ENCODE measurements around the gene GDF7. TPM values are rescaled to one million over a fixed set of nuclear protein-coding genes. Genes with fewer than 3 reads are reported as not detected.

GDF7 gene
- total and polyA plus RNA-seq, 5 donors from 2014 or later, result 0.12 to 0.18 (median 0.14) TPM

DNA sequence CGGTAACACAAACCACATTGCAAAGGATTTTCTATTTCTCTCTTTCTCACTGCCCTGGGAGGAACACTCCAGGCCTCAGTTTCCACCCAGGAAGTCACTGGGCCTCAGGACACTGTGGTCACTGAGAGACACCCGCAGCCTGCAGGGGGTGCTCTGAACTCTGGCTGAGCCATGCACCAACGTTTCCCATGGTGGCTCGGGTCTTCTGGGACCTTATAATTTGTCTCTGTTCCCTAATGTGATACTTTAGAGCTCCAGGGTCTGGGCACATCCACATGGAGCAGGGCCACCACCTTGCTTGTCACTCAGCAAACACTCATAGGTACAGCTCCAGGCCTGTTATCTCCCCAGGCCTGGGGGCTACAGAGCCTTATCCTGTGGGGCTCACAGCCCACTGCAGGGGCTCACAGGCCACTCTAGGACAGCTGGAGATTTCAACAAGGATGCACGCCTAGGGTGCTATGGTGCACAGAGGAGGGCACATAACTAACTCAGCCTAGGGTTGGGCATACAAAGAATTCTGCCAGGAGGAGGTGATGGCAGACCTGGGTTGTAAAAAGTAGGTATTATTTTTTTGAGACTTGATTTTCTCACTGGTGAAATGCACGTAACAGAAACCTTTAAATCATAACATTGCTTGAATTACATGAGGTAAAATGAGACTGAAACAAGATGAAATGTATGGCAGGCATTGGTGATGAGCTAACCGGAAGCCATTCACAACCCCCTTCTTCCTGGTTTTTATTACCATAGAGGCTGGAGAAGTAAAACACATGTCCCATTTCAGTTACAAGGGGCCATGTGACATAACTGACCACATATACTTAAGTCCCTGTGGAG, 13.0 kb upstream of the GDF7 start:
- H3K4me3 ChIP-seq (ENCODE audit: low read depth, low read length), result no peak overlapping the region
- no peak for DNase-seq
- H3K27me3 ChIP-seq (ENCODE audit: control insufficient read depth, insufficient read depth, low read length), result peaks cover 4% of the 10 kb centered on the region
- peak overlapping the region in 1 of 3 donors; percentile 39 for H3K27ac Mint-ChIP-seq
- peaks cover 43% of the 10 kb centered on the region for H3K27me3 Mint-ChIP-seq
- no peak for ATAC-seq (ENCODE audit: low read depth in 2 of 2)
- no peak overlapping the region for H3K27ac ChIP-seq (ENCODE audit: insufficient read depth, low read length, poor library complexity, severe bottlenecking)
- no peaks in the 10 kb centered on the region for H3K36me3 ChIP-seq (ENCODE audit: control insufficient read depth, insufficient read depth, low read length)
- no peaks in the 10 kb centered on the region for H3K36me3 Mint-ChIP-seq
- no peaks in the 10 kb centered on the region for H3K9me3 Mint-ChIP-seq
- no peaks in the 10 kb centered on the region for H3K9me3 ChIP-seq (ENCODE audit: control insufficient read depth in 2 of 2, low read length in 2 of 2)
- peak overlapping the region in 1 of 4 donors; percentile 17 for H3K4me3 Mint-ChIP-seq
- peaks cover 21% of the 10 kb centered on the region for H3K4me1 ChIP-seq (ENCODE audit: control insufficient read depth, insufficient read depth, low read length, poor library complexity, severe bottlenecking)
- H3K4me1 Mint-ChIP-seq, result peaks cover 13 to 28% (median 23%) of the 10 kb centered on the region in 4 donors

GRCh38 chr2:20654535-20654813, 12.5 kb upstream of the GDF7 start:
- no peak for DNase-seq
- Histone ChIP-seq H3K36me3 (ENCODE audit: control insufficient read depth, insufficient read depth, low read length) (no peaks in the 10 kb centered on the region), H3K9me3 (ENCODE audit: control insufficient read depth in 2 of 2, low read length in 2 of 2) (no peaks in the 10 kb centered on the region), H3K4me3 (ENCODE audit: low read depth, low read length) (no peak overlapping the region), H3K27me3 (ENCODE audit: control insufficient read depth, insufficient read depth, low read length) (peaks cover 4% of the 10 kb centered on the region), H3K4me1 (ENCODE audit: control insufficient read depth, insufficient read depth, low read length, poor library complexity, severe bottlenecking) (peaks cover 21% of the 10 kb centered on the region), H3K27ac (ENCODE audit: insufficient read depth, low read length, poor library complexity, severe bottlenecking) (no peak overlapping the region)
- Mint-ChIP-seq H3K9me3 (no peaks in the 10 kb centered on the region), H3K27me3 (peaks cover 45% of the 10 kb centered on the region), H3K36me3 (no peaks in the 10 kb centered on the region), H3K27ac (no peak overlapping the region), H3K4me1 (peaks cover 8 to 23% (median 18%) of the 10 kb centered on the region in 4 donors), H3K4me3 (peak overlapping the region in 2 of 4 donors; percentile 17 to 70)
- ATAC-seq (ENCODE audit: low read depth in 2 of 2), result no peak

DNA sequence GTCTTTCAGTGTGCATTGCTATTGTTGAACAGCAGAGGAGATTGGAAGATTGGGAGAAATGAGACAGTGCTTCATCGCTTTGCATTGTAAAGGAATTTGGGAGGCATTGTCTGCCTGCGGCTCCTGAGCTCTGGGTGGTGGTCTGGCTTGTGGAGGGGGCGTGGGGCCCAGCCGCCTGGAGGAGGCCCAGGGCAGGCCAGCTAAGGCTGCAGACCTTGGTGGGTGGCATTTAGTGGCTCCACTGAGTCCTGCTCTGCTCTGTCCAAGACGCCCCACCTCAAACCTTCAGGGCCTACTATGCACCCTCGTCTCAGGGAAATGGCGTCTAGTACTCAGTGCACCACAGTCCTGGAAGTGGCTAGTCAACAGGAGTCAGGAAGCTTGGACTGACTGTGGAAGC, 10.4 kb upstream of the GDF7 start:
- ATAC-seq (ENCODE audit: low read depth in 2 of 2), result no peak
- peaks cover 60% of the 10 kb centered on the region for H3K27me3 Mint-ChIP-seq

DNA sequence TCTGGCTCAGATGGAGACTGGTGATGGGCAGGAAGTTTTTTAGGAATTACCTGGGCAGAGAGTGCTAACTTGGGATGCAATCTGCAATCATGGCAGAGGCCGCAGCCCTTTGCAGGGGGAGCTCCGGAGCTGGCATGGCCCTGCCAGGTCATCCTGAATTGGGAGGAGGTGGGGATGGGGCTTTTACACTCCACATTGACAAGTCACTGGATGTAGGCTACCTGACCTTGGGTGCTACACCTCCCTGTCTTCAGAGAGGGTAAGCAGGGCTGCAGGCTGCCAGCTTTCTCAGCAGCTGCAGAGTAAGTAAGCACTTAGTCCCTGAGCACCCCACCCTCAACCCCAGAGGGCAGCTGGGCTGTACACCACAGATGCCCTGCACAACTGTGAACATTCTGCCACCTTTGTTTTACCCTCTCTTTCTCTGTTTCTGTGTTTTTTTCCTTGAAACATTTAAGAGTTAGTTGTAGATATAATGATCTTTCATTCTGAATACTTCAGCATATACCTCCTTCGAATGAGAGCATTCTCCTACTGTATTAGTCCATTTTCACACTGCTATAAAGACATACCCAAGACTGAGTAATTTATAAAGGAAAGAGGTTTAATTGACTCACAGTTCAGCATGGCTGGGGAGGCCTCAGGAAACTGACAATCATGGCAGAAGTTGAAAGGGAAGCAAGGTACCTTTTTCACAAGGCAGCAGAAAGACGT, 9.3 kb upstream of the GDF7 start:
- peaks cover 0 to 3% (median 0%) of the 10 kb centered on the region in 4 donors for H3K4me1 Mint-ChIP-seq
- H3K27me3 ChIP-seq (ENCODE audit: control insufficient read depth, insufficient read depth, low read length), result peaks cover 4% of the 10 kb centered on the region
- H3K4me3 ChIP-seq (ENCODE audit: low read depth, low read length), result no peak overlapping the region
- no peaks in the 10 kb centered on the region for H3K36me3 ChIP-seq (ENCODE audit: control insufficient read depth, insufficient read depth, low read length)
- H3K9me3 ChIP-seq (ENCODE audit: control insufficient read depth in 2 of 2, low read length in 2 of 2), result no peaks in the 10 kb centered on the region
- H3K27me3 Mint-ChIP-seq, result peaks cover 67% of the 10 kb centered on the region
- DNase-seq (no peak), ATAC-seq (ENCODE audit: low read depth in 2 of 2) (no peak)
- H3K27ac Mint-ChIP-seq, result no peak overlapping the region
- H3K27ac ChIP-seq (ENCODE audit: insufficient read depth, low read length, poor library complexity, severe bottlenecking), result no peak overlapping the region
- H3K36me3 Mint-ChIP-seq, result no peaks in the 10 kb centered on the region
- H3K4me1 ChIP-seq (ENCODE audit: control insufficient read depth, insufficient read depth, low read length, poor library complexity, severe bottlenecking), result peaks cover 4% of the 10 kb centered on the region
- no peak overlapping the region for H3K4me3 Mint-ChIP-seq
- no peaks in the 10 kb centered on the region for H3K9me3 Mint-ChIP-seq

More for the DNA sequence above, 10.4 kb upstream of the GDF7 start:
- Mint-ChIP-seq H3K36me3 (no peaks in the 10 kb centered on the region), H3K9me3 (no peaks in the 10 kb centered on the region), H3K27ac (no peak overlapping the region), H3K4me1 (peaks cover 0 to 8% (median 7%) of the 10 kb centered on the region in 4 donors), H3K4me3 (no peak overlapping the region)
- Histone ChIP-seq H3K36me3 (ENCODE audit: control insufficient read depth, insufficient read depth, low read length) (no peaks in the 10 kb centered on the region), H3K9me3 (ENCODE audit: control insufficient read depth in 2 of 2, low read length in 2 of 2) (no peaks in the 10 kb centered on the region), H3K27me3 (ENCODE audit: control insufficient read depth, insufficient read depth, low read length) (peaks cover 4% of the 10 kb centered on the region), H3K4me3 (ENCODE audit: low read depth, low read length) (no peak overlapping the region), H3K27ac (ENCODE audit: insufficient read depth, low read length, poor library complexity, severe bottlenecking) (no peak overlapping the region), H3K4me1 (ENCODE audit: control insufficient read depth, insufficient read depth, low read length, poor library complexity, severe bottlenecking) (peaks cover 5% of the 10 kb centered on the region)
- DNase-seq, result no peak

GRCh38 chr2:20660506-20661420, 6.2 kb upstream of the GDF7 start:
- H3K27ac Mint-ChIP-seq, result no peak overlapping the region
- Histone ChIP-seq H3K27me3 (ENCODE audit: control insufficient read depth, insufficient read depth, low read length) (peaks cover 18% of the 10 kb centered on the region), H3K9me3 (ENCODE audit: control insufficient read depth in 2 of 2, low read length in 2 of 2) (no peaks in the 10 kb centered on the region), H3K36me3 (ENCODE audit: control insufficient read depth, insufficient read depth, low read length) (no peaks in the 10 kb centered on the region), H3K4me1 (ENCODE audit: control insufficient read depth, insufficient read depth, low read length, poor library complexity, severe bottlenecking) (peaks cover 11% of the 10 kb centered on the region), H3K4me3 (ENCODE audit: low read depth, low read length) (no peak overlapping the region), H3K27ac (ENCODE audit: insufficient read depth, low read length, poor library complexity, severe bottlenecking) (no peak overlapping the region)
- H3K36me3 Mint-ChIP-seq, result no peaks in the 10 kb centered on the region
- H3K27me3 Mint-ChIP-seq, result peaks cover 82% of the 10 kb centered on the region
- ATAC-seq (ENCODE audit: low read depth in 2 of 2) (no peak), DNase-seq (no peak)
- peaks cover 0 to 9% (median 4%) of the 10 kb centered on the region in 4 donors for H3K4me1 Mint-ChIP-seq
- peaks cover 0 to 3% (median 0%) of the 10 kb centered on the region in 7 donors for H3K9me3 Mint-ChIP-seq
- H3K4me3 Mint-ChIP-seq, result no peak overlapping the region

- Histone ChIP-seq H3K4me1 (ENCODE audit: control insufficient read depth, insufficient read depth, low read length, poor library complexity, severe bottlenecking) (peaks cover 20% of the 10 kb centered on the region), H3K36me3 (ENCODE audit: control insufficient read depth, insufficient read depth, low read length) (no peaks in the 10 kb centered on the region), H3K27me3 (ENCODE audit: control insufficient read depth, insufficient read depth, low read length) (peaks cover 18% of the 10 kb centered on the region), H3K9me3 (ENCODE audit: control insufficient read depth in 2 of 2, low read length in 2 of 2) (no peaks in the 10 kb centered on the region), H3K27ac (ENCODE audit: insufficient read depth, low read length, poor library complexity, severe bottlenecking) (no peak overlapping the region), H3K4me3 (ENCODE audit: low read depth, low read length) (no peak overlapping the region)
- peaks cover 85% of the 10 kb centered on the region for H3K27me3 Mint-ChIP-seq
- H3K4me3 Mint-ChIP-seq, result no peak overlapping the region
- ATAC-seq (ENCODE audit: low read depth in 2 of 2) (peak; percentile 59 to 69), DNase-seq (peak; percentile 55 to 76 (median 64))
- peaks cover 0 to 4% (median 0%) of the 10 kb centered on the region in 7 donors for H3K9me3 Mint-ChIP-seq
- H3K27ac Mint-ChIP-seq, result no peak overlapping the region
- peaks cover 0 to 14% (median 5%) of the 10 kb centered on the region in 4 donors for H3K4me1 Mint-ChIP-seq
- no peaks in the 10 kb centered on the region for H3K36me3 Mint-ChIP-seq
These were observed 5.3 kb upstream of the GDF7 start for GRCh38 chr2:20661421-20662307.
